GM18867 (cell line): Measurements from ENCODE around the gene B3GAT1.

ENCODE experiments used
- ATAC-seq: cut with Tn5 transposase; IDR thresholded peaks from one replicate; pipeline ENCODE4 v1.9.1; 2021; ENCODE audit warnings: mild to moderate bottlenecking, moderate library complexity; ENCODE audit not compliant: unreplicated experiment

B3GAT1 gene

DNA sequence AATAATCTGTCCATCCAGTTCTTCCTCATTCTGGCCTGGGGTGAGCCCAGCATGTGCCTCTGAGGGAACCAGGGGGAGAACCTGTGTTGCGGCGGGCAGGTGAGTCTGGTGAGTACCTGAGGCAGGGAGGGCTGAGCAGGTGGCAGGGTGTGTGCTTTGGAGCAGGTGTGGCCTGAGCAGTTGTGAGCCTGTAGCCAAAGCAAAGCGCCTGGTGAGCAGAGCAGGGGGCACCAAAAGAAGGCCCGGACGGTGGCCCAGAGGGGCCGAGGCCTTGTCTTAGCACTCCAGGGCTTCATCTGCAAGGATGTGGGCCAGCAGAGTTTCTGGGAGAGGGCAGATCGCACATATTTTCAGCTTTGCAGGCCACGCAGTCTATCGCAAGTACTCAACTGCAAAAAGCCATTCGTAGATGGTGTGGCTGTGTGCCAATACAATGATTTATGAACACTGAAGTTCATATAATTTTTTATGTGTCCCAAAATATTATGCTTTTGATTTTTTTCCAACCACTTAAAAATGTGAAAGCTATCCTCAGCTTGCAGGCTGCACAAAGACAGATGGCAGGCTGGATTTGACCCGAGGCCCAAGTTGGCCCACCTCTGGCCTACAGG is 71.6 kb downstream of the B3GAT1 start:
- no peak for ATAC-seq

DNA sequence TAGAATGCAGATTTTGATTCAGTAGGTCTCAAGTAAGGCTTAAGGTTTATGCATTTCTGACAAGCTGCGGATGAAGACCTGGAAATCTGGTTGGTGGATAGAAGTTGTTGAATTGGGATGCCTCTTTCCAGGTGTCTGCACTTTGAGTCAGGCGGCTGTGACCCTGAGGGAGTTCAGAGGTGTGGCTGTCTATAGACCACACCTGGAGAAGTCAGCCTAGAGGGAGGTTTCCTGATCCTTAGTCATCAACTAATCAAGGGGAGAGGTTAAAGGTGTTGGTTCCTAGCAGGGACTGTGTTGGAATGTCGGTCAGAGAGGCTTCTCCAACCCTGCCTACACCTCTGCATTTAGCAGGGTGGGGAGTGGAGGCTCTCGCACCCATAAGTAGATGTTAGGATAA is 72.3 kb downstream of the B3GAT1 start:
- no peak for ATAC-seq

DNA sequence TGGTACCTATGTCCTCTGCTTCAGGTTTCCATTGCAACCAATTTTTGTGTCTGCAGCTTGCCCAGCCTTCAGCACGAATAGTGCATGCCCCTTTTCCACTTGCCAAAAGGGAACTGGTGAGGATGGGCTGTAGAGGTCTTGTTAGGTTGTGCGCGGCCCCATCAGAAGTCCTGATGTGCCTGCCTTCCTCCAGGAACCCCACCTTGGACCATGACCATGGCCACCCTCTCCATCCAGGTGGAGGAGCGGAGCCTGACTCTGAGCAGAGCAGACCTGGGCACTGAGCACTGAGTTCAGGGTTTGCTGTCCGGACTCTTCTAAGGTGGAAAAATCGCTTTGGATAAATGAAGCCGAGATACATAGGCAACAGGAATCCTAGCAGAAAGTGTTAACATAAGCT is 73.4 kb downstream of the B3GAT1 start:
- no peak for ATAC-seq

DNA sequence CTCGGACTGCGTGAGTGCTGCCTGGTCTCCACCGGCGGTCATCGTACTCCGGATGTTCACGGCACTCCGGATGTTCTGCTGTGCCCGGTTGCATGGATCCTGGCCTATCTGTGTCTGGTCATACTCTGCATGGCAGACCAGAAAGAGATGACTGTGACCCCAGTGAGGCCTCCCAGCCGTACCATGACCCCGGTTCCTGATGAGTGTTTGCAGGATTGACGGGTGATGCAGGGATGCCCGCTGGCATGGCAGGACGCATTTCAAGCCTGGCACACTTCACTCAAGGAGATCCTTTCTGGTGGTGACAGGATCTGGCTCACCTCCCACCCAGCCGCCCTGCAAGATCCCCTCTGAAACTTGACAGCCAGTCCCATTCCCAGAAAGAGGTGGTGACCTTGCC is 74.0 kb downstream of the B3GAT1 start:
- ATAC-seq: no peak

DNA sequence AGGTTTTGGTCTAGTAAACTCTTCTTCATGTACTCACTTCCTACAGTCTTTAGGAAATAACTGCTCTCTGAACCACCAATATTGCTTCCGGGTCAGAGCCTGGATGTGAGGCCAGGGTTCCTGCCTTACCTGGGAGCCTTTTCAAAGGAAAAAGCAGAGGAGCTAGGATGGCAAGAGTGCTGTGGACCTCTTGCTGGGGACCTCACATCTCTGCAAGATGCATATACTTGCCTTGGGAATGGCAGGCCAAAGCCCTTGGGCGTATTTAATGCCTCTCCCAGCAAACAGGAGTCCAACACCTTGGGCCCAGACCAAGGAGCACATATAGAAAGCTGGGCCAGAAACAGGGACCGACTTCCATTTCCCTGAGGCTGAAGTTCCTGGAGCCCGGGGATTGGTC is 75.0 kb downstream of the B3GAT1 start:
- ATAC-seq: no peak

DNA sequence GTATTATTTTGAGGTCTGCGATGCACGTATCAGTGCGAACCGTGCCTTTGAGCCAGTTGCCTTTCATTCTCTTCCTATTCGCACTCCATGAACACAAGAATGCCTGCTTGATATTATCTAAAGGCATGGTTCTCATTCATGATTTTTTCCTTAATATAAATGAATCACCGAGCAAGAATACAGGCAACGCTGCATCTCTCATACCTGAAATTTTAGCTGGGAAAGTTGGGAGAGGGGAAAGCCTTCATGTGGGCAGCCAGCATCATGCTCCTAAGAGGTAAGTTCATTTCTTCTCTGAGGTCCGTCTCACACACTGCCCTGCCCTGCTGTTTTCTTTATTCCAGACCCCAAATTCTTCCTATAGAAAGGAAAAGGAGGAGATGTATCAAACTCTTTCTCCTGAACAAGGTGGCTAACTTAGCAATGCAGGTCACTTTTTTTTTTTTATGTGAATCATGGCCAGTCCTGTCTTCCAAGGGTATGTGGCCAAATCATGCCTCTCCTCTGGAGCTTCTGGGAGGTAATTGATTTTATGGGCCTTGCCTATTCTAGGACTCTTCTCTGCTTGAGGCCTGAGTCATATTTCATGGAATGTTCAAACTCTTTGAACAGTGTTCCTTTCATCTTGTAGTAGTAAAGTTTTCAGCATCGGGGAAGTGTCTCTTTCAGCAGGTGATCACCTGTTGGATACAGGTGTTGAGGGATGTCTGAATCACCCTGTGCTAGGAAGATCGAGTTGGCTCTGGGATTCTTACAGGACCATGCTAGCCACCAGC is 77.1 kb downstream of the B3GAT1 start:
- no peak for ATAC-seq

DNA sequence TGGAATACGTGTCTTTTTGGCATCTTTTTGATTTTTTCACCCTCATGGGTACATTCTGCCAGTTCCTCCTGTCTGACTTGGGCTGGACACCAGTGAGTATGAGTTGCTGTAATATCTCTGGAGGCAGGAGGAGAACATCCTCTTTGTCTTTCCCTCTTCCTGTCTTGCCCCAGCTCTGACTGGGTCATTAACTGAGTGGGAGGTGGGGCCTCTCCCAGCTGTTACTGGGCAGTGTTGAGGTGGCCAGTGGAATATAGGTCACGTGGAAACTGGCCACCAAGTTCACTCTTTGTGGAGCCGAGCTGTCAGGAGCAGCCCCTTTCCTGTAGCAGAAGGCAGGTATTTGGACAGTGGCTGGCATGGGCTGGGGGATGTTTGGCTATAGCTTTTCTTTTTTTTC is 78.1 kb downstream of the B3GAT1 start:
- ATAC-seq: no peak

DNA sequence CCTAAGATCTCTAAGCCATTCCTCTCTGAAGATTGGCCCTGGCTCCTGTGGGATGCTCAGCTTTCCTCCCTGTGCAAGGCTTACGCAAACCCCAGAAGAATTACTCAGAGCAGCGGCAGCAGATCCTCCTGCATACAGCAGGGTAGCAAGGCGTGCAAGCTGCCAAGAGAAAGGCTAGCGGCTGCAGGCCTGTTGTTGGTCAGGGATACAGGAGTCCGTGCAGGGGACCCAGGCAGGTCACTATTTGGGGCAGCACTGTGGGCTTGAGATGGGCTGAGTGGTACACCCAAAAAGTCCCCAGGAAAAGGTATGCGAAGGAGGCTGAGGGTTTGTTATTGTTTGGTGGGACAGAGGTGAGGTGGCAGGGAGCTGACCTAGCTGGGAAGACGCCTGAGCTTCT is 78.7 kb downstream of the B3GAT1 start:
- ATAC-seq: no peak

DNA sequence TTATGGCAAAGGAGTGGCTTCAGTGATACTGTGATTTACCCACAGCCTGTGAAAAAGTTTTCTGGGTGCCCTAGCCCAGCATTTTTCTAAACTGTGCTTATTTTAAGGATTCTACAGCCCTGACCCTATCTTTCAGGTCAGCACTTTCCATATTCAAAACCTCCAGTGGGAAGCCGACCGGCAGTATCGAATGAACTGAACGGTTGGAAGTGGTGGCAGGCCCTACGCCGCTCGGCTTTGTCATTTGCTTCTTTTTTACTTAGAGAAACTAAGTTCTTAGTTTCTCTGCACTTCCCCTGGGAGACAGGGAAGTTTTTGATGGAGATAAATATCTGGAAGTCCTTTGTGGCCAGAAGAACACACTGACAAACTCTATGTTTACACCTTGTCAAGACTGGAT is 79.3 kb downstream of the B3GAT1 start:
- no peak for ATAC-seq

DNA sequence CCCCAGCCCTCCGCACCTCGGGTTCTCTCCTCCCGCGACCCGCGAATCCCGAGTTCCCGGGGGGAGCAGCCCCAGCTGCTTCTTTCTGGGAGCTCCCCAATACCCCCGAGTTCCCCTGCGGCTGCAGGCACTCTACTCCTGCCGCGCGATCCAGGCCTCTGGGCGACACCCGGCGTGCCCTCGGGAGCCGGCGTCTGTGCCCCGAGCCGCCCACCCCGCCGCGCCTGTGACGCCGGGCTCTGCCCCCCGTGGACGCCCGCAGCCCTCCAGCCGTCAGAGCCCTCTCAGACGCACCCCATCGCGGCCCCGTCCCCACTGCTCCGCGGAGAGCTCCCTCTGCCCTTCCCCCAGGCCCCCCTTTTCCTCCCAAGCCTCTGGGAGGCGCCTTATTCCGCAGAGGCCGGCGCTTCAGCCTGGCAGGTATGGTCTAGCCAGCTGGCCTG is 79.8 kb downstream of the B3GAT1 start:
- ATAC-seq: no peak

DNA sequence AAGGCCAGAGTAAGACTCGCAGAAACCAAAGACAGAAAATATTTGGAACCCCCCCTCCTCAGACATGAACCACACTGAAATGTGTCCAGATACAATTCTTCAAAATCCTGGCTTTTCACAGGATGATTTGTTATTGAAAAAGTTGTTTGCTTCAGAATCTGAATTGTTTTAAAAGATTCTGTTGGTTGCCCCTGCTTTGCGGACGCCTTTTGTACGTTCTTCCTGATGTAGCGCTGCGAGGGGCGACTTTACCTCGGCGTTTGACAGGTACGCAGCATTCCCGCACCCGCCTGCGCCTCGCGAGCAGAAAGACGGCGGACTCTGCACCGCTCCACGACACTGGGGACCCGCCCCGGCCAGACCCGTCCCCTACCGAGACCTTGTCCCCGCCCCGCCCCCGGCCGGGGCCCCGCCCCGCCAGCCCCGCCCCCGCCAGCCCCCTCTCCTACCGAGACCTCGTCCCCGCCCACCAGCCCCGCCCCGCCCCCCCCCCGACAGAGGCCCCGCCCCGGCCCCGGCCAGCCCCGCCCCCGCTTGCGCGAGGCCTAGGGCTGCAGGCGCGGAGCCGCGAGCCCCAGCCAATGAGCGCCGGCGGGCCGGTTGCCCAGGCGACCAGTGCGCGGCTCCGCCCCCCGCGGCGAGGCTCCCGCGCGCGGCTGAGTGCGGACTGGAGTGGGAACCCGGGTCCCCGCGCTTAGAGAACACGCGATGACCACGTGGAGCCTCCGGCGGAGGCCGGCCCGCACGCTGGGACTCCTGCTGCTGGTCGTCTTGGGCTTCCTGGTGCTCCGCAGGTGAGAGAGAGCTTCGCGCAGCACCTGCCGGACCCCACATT is 80.5 kb downstream of the B3GAT1 start, which contains the start of gene GLB1L2:
Gene GLB1L2 (plus strand): TSS at position 635 of the 835 bp plus-strand sequence. CDS start 74 bp downstream, at position 709.
- ATAC-seq: peak; percentile 86

DNA sequence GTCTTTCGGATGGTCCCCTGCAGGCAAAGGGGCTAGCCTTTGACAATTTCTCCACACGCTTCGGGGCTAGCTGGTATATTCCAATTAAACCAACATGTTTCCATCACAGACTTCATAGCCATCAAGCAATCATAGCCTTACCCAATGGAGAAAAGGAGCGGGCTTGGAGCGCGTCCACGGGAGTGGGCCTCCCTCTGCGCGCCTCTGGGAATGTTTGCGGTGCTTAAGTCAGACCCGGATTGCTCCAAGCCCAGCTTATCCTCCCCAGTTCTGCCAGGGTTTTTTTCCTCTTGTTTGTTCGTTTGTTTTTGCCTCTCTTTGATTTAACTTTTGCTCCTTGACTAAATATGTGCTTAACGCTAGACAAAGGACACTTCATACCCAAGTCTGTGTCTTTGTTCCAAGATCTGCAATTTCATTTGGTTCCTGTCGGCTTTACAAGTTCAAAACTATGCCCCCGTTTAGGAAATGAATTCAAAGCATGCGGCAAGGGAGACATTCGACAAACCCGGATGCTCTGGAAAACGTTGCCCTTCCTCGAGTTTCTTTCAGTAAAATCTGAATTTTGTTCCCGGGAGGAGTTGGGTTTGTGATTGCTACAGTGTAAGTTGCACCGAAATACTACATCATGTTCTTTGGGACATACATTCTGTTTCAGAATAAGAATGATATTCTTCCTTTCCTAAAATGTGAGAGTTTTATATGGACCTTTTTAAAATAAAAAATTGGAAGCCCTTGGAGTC is 81.3 kb downstream of the B3GAT1 start:
- no peak for ATAC-seq
